Lower leg skin (tissue), 4 donors: Measurements from ENCODE around the gene LAMC2. TPM values are rescaled to one million over a fixed set of nuclear protein-coding genes. Genes with fewer than 3 reads are reported as not detected.
A peak's percentile ranks its signal among the peaks of the same experiment; 100 is the strongest.

Experiments
- DNase-seq, 2 donors: peaks; one replicate each; pipeline ENCODE4 v3.0.0-alpha.2; 2019; ENCODE audit warnings: low spot score in 2 of 2
- H3K4me3 ChIP-seq: fragments of 200-600 bp; sonication (generic); 2 replicates; pipeline ENCODE4 v1.5.1; 2017; ENCODE audit warnings: mild to moderate bottlenecking, low read depth; ENCODE audit not compliant: poor library complexity, severe bottlenecking
- CTCF ChIP-seq, 3 donors: fragments of 450-650 bp; IDR thresholded peaks; one replicate each; pipeline ENCODE4 v1.5.1; 2016; ENCODE audit warnings: antibody characterized with exemption in 3 of 3, mild to moderate bottlenecking in 3 of 3, moderate library complexity in 2 of 3
- POLR2A ChIP-seq, 2 donors: fragments of 450-650 bp; IDR thresholded peaks; one replicate each; pipeline ENCODE4 v1.6.1; 2016 to 2017; ENCODE audit warnings: antibody characterized with exemption in 2 of 2, mild to moderate bottlenecking in 1 of 2, moderate library complexity in 1 of 2
- WGBS, 2 donors: methylation state at CpG; one replicate each; pipeline ENCODE4 v1.1.5; 2018; 5-methylcytosine and 5-hydroxymethylcytosine counted together
- intact Hi-C: fragments of 100-400 bp; cut with DNase I; formaldehyde crosslinking; loops from one replicate; pipeline ENCODE4 v1.15.0; 2023; ENCODE audit warnings: low total_unique reads
- total RNA-seq, 4 donors: library from RNA; depleted of rRNA; stranded (reverse); fragments of >200 nt; gene quantifications; one replicate each; pipeline ENCODE4 v1.1.0, GENCODE V29; 2016

LAMC2 gene
- total RNA-seq, 4 donors from 2014 or later: 29.6 to 36.8 (median 33.1) TPM

GRCh38 chr1:183245357-183245756, 59.3 kb downstream of the LAMC2 start:
- no peak overlapping the region for H3K4me3 ChIP-seq
- intact Hi-C loops: no loop called here
- peak in 1 of 2 donors; percentile 31 for DNase-seq
- 90 to 97% methylated on average over 3 of the region's 3 CpGs for WGBS, 2 donors
- TF ChIP-seq POLR2A (IDR thresholded peaks at IDR 0.05) (no peak), CTCF (IDR thresholded peaks at IDR 0.05) (no peak)

- intact Hi-C loops: no loop called here
- TF ChIP-seq CTCF (IDR thresholded peaks at IDR 0.05) (no peak), POLR2A (IDR thresholded peaks at IDR 0.05) (no peak)
- no peak for DNase-seq
- H3K4me3 ChIP-seq: no peak overlapping the region
Measured at GRCh38 chr1:183246436-183246835, 60.4 kb downstream of the LAMC2 start.

GRCh38 chr1:183247066-183247465, 61.0 kb downstream of the LAMC2 start:
- peak in 1 of 2 donors; percentile 37 for DNase-seq
- 94 to 97% methylated on average over 11 of the region's 11 CpGs for WGBS, 2 donors
- intact Hi-C loops: no loop called here
- TF ChIP-seq CTCF (IDR thresholded peaks at IDR 0.05) (no peak), POLR2A (IDR thresholded peaks at IDR 0.05) (no peak)
- no peak overlapping the region for H3K4me3 ChIP-seq

GRCh38 chr1:183247484-183247883, 61.4 kb downstream of the LAMC2 start:
- DNase-seq: no peak
- 78 to 82% methylated on average over 3 of the region's 3 CpGs for WGBS, 2 donors
- no peak for TF ChIP-seq CTCF (IDR thresholded peaks at IDR 0.05)
- TF ChIP-seq POLR2A (IDR thresholded peaks at IDR 0.05): no peak
- no peak overlapping the region for H3K4me3 ChIP-seq
- intact Hi-C loops: no loop called here

GRCh38 chr1:183247931-183248330, 61.9 kb downstream of the LAMC2 start:
- intact Hi-C loops: no loop called here
- TF ChIP-seq POLR2A (IDR thresholded peaks at IDR 0.05) (no peak), CTCF (IDR thresholded peaks at IDR 0.05) (no peak)
- DNase-seq: no peak
- H3K4me3 ChIP-seq: no peak overlapping the region
- 87 to 91% methylated on average over 1 of the region's 1 CpG for WGBS, 2 donors

- DNase-seq: peak in 1 of 2 donors; percentile 58
- WGBS, 2 donors: 78 to 80% methylated on average over 4 of the region's 4 CpGs
- TF ChIP-seq POLR2A (IDR thresholded peaks at IDR 0.05) (no peak), CTCF (IDR thresholded peaks at IDR 0.05) (no peak)
- H3K4me3 ChIP-seq: no peak overlapping the region
- intact Hi-C loops: no loop called here
Measured at GRCh38 chr1:183248989-183249691, 63.1 kb downstream of the LAMC2 start.
